ENCODE results near the gene GPS1.

GRCh38 chr17:82017612-82018151, 34.0 kb upstream of the GPS1 start:
- TF ChIP-seq CTCF (IDR thresholded peaks at IDR 0.05; ENCODE audit: low read depth, low read length) (no peak), MYC (IDR thresholded peaks at IDR 0.05; ENCODE audit: low read depth, low read length) (no peak), POLR2A (IDR thresholded peaks at IDR 0.05; ENCODE audit: extremely low read depth, insufficient read length) (no peak)
